ENCODE data around the gene CIDEB.

The CIDEB gene

DNA sequence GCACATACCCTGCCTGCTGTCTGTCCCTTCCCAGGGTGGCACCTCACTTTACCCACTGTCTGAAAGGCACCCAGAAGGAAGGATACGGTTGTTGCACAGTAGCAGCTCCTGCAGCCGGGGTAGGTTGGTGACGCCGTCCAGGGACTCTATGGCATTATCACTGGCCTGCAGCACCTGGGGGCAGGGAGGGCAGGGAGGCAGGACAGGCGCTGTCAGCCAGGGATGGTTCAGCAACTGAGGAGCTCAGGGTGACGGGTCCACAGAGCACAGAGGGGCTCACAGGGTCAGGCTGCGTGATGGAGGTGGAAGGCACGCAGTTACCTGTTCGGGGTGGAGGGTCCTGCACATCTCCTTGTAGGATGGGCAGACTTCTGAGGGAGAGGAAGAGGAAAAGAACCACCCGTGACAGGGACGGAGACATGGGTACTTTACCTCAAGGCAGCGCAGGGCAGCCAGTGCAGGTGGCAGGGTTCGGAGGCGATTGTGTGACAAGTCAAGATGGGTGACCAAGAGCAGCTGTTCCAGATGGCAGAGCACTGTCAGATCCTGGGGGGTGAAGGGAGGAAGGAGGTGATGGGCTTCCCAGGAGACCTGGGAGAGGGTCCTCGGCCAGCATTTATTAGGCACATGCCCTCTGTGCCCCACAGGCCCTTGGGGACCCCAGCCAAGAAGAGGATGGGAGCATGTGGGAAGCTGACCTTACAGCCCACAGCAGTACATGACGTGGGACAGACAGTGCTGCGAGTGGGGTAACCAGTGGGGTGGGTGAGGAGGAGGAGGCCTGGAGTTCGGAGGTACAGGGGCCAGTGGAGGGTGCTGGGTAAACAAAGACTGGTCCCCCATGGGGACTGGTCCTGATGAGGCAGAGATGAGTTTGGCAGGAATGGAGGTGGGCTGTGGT is 41.2 kb downstream of the CIDEB start:
- H3K9me3 ChIP-seq (ENCODE audit: low read depth, low read length), result no peaks in the 10 kb centered on the region
- H3K36me3 ChIP-seq (ENCODE audit: insufficient read depth, low read length), result no peaks in the 10 kb centered on the region
- no peak overlapping the region for H3K4me3 ChIP-seq
- H3K9ac ChIP-seq (ENCODE audit: insufficient read length), result no peak overlapping the region
- TF ChIP-seq FOXP2 (optimal IDR thresholded peaks at IDR 0.05; ENCODE audit: control extremely low read depth, extremely low read length, insufficient read depth), result no peak
- TF ChIP-seq EZH2 (IDR thresholded peaks at IDR 0.05), result no peak
- TF ChIP-seq POLR2AphosphoS5 (IDR thresholded peaks at IDR 0.05; ENCODE audit: borderline replicate concordance, low read depth, low read length), result no peak
- H3K27ac ChIP-seq, result no peak overlapping the region
- no peak for DNase-seq (ENCODE audit: low read depth, low spot score)

- Histone ChIP-seq H3K36me3 (ENCODE audit: insufficient read depth, low read length) (no peaks in the 10 kb centered on the region), H3K9ac (ENCODE audit: insufficient read length) (no peak overlapping the region), H3K4me3 (no peak overlapping the region), H3K9me3 (ENCODE audit: low read depth, low read length) (no peaks in the 10 kb centered on the region), H3K27ac (no peak overlapping the region)
- no peak for DNase-seq (ENCODE audit: low read depth, low spot score)
- no peak for TF ChIP-seq EZH2 (IDR thresholded peaks at IDR 0.05)
- TF ChIP-seq POLR2AphosphoS5 (IDR thresholded peaks at IDR 0.05; ENCODE audit: borderline replicate concordance, low read depth, low read length), result no peak
- no peak for TF ChIP-seq FOXP2 (optimal IDR thresholded peaks at IDR 0.05; ENCODE audit: control extremely low read depth, extremely low read length, insufficient read depth)
These were observed 43.5 kb downstream of the CIDEB start for GRCh38 chr14:24264298-24264697.

DNA sequence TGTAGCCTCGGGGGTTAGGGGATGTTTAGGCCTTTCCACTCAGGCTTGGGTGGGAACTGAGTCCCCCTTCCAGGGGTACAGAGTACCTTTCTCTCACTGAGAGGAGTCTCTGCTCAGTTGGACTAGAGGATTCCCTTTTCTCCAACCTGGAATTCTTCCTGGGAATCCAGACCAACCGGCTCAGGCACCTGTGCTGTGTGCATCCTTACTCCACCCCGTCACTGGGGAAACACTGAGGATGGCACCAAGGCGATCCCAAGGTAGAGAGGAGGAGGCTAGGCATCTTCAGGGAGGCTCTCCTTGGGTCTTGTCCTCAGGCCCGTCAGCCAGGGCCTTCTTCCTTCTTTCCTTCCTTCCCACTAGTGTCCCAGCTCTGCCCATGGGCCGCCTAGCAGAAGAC is 43.9 kb downstream of the CIDEB start:
- Histone ChIP-seq H3K9me3 (ENCODE audit: low read depth, low read length) (no peaks in the 10 kb centered on the region), H3K9ac (ENCODE audit: insufficient read length) (no peak overlapping the region), H3K27ac (no peak overlapping the region), H3K4me3 (no peak overlapping the region), H3K36me3 (ENCODE audit: insufficient read depth, low read length) (no peaks in the 10 kb centered on the region)
- TF ChIP-seq POLR2AphosphoS5 (IDR thresholded peaks at IDR 0.05; ENCODE audit: borderline replicate concordance, low read depth, low read length), result no peak
- no peak for TF ChIP-seq FOXP2 (optimal IDR thresholded peaks at IDR 0.05; ENCODE audit: control extremely low read depth, extremely low read length, insufficient read depth)
- no peak for TF ChIP-seq EZH2 (IDR thresholded peaks at IDR 0.05)
- no peak for DNase-seq (ENCODE audit: low read depth, low spot score)

- Histone ChIP-seq H3K4me3 (no peak within 1 kb of the TSS), H3K9ac (ENCODE audit: insufficient read length) (no peak within 1 kb of the TSS), H3K9me3 (ENCODE audit: low read depth, low read length) (no peaks in the 10 kb centered on the region), H3K36me3 (ENCODE audit: insufficient read depth, low read length) (no peaks in the 10 kb centered on the region), H3K27ac (no peak within 1 kb of the TSS)
- no peak for DNase-seq (ENCODE audit: low read depth, low spot score)
- TF ChIP-seq EZH2 (IDR thresholded peaks at IDR 0.05), result no peak
- no peak for TF ChIP-seq POLR2AphosphoS5 (IDR thresholded peaks at IDR 0.05; ENCODE audit: borderline replicate concordance, low read depth, low read length)
- TF ChIP-seq FOXP2 (optimal IDR thresholded peaks at IDR 0.05; ENCODE audit: control extremely low read depth, extremely low read length, insufficient read depth), result no peak
These were observed 44.7 kb downstream of the CIDEB start, which contains the start of gene TGM1 for GRCh38 chr14:24262821-24263733. Gene TGM1 (minus strand): TSS chr14:24263177. CDS start chr14:24262352, 825 bp downstream.

GRCh38 chr14:24261969-24262327 is 45.8 kb downstream of the CIDEB start:
- Histone ChIP-seq H3K9me3 (ENCODE audit: low read depth, low read length) (no peaks in the 10 kb centered on the region), H3K4me3 (no peak overlapping the region), H3K27ac (no peak overlapping the region), H3K9ac (ENCODE audit: insufficient read length) (no peak overlapping the region), H3K36me3 (ENCODE audit: insufficient read depth, low read length) (no peaks in the 10 kb centered on the region)
- no peak for TF ChIP-seq EZH2 (IDR thresholded peaks at IDR 0.05)
- TF ChIP-seq POLR2AphosphoS5 (IDR thresholded peaks at IDR 0.05; ENCODE audit: borderline replicate concordance, low read depth, low read length), result no peak
- no peak for TF ChIP-seq FOXP2 (optimal IDR thresholded peaks at IDR 0.05; ENCODE audit: control extremely low read depth, extremely low read length, insufficient read depth)
- no peak for DNase-seq (ENCODE audit: low read depth, low spot score)

DNA sequence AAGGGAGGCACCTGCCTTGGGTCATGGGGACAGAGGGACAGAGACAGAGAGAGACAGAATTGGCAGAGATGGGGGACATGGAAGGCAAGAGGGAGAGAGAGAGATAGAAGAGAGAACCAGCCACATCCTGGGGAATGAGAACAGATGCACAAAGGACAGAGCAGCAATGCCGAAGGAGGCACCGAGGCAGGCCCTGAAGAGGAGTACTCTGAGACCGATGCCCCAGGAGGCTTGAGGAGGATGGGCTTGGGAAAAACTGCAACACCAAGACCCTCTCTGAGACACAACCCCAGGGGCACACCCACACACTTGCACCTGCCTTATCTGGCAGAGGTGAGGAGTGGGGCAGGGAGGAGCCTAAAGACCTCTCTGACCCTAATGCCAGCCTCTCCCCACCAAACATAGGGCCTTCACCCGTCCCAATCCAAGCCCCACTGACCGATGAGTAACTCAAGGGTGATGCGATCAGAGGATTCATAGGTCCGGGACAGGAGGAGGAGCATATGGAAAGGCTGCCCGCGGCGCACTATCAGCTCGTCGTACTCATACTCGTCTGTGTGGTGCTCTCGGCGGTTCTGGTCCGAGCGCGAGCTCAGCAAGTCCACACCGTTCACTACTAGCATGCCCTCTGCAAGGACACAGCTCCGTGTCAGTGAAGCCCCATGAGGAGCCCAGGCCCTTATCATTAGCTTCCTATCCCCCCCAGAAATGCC is 46.4 kb downstream of the CIDEB start:
- Histone ChIP-seq H3K27ac (no peak overlapping the region), H3K9me3 (ENCODE audit: low read depth, low read length) (no peaks in the 10 kb centered on the region), H3K36me3 (ENCODE audit: insufficient read depth, low read length) (no peaks in the 10 kb centered on the region), H3K4me3 (no peak overlapping the region), H3K9ac (ENCODE audit: insufficient read length) (no peak overlapping the region)
- no peak for TF ChIP-seq EZH2 (IDR thresholded peaks at IDR 0.05)
- TF ChIP-seq POLR2AphosphoS5 (IDR thresholded peaks at IDR 0.05; ENCODE audit: borderline replicate concordance, low read depth, low read length), result no peak
- TF ChIP-seq FOXP2 (optimal IDR thresholded peaks at IDR 0.05; ENCODE audit: control extremely low read depth, extremely low read length, insufficient read depth), result no peak
- DNase-seq (ENCODE audit: low read depth, low spot score), result no peak

GRCh38 chr14:24260780-24261157 is 47.0 kb downstream of the CIDEB start:
- TF ChIP-seq POLR2AphosphoS5 (IDR thresholded peaks at IDR 0.05; ENCODE audit: borderline replicate concordance, low read depth, low read length) (no peak), FOXP2 (optimal IDR thresholded peaks at IDR 0.05; ENCODE audit: control extremely low read depth, extremely low read length, insufficient read depth) (no peak), EZH2 (IDR thresholded peaks at IDR 0.05) (no peak)
- no peak for DNase-seq (ENCODE audit: low read depth, low spot score)
- H3K27ac ChIP-seq, result no peak overlapping the region

More at GRCh38 chr14:24260780-24261157, 47.0 kb downstream of the CIDEB start:
- Histone ChIP-seq H3K9me3 (ENCODE audit: low read depth, low read length) (no peaks in the 10 kb centered on the region), H3K36me3 (ENCODE audit: insufficient read depth, low read length) (no peaks in the 10 kb centered on the region), H3K4me3 (no peak overlapping the region), H3K9ac (ENCODE audit: insufficient read length) (no peak overlapping the region)

All from SK-N-MC (cell line).